ENCODE data around the gene PKN3. TPM values are rescaled to one million over a fixed set of nuclear protein-coding genes. Genes with fewer than 3 reads are reported as not detected.
"Not testable (repeated sequence)": the region's sequence is repeated elsewhere in the genome, so short reads cannot be mapped to it uniquely, and the experiment has no call there.

Gene PKN3
- total RNA-seq, 1 donor from 2014 or later = 3.1 TPM

- peak overlapping the region; percentile 98 for H3K9ac ChIP-seq (ENCODE audit: low read length)
- Mint-ChIP-seq H3K36me3 (ENCODE audit: low read depth, unreplicated experiment) (peaks cover 2% of the 10 kb centered on the region), H3K9me3 (ENCODE audit: unreplicated experiment) (no peaks in the 10 kb centered on the region), H3K4me3 (ENCODE audit: unreplicated experiment) (peak overlapping the region; percentile 85), H3K27me3 (ENCODE audit: low read depth, unreplicated experiment) (no peaks in the 10 kb centered on the region), H3K4me1 (ENCODE audit: low read depth, unreplicated experiment) (no peaks in the 10 kb centered on the region), H3K27ac (ENCODE audit: unreplicated experiment) (peak overlapping the region; percentile 100)
- H3K36me3 ChIP-seq (ENCODE audit: insufficient read depth, low read length) = no peaks in the 10 kb centered on the region
- DNase-seq (ENCODE audit: low read depth) = no peak
- peak overlapping the region; percentile 100 for H2AFZ ChIP-seq (ENCODE audit: low read depth, low read length)
- no peak overlapping the region for H3K4me3 ChIP-seq (ENCODE audit: insufficient read depth, low read depth, low read length)
- H3K79me2 ChIP-seq (ENCODE audit: insufficient read depth, low read length) = peaks cover 6% of the 10 kb centered on the region
- H3K9me3 ChIP-seq (ENCODE audit: insufficient read depth, low read depth, low read length) = no peaks in the 10 kb centered on the region
- H3K27me3 ChIP-seq (ENCODE audit: insufficient read depth, low read length) = no peaks in the 10 kb centered on the region
- TF ChIP-seq EZH2 (IDR thresholded peaks at IDR 0.05; ENCODE audit: insufficient read depth, low read length) = no peak
- TF ChIP-seq CTCF (IDR thresholded peaks at IDR 0.05; ENCODE audit: insufficient read depth, low read depth, low read length) = no peak
- FAIRE-seq = no peak
- peak overlapping the region; percentile 100 for H3K4me2 ChIP-seq (ENCODE audit: low read length)
- no peaks in the 10 kb centered on the region for H4K20me1 ChIP-seq (ENCODE audit: insufficient read depth, low read length)
- no peaks in the 10 kb centered on the region for H3K4me1 ChIP-seq (ENCODE audit: insufficient read depth, low read length)
- H3K27ac ChIP-seq (ENCODE audit: low read depth, low read length) = peak overlapping the region; percentile 100
These were observed 45.0 kb upstream of the PKN3 start for GRCh38 chr9:128657344-128657704.

- Mint-ChIP-seq H3K4me1 (ENCODE audit: low read depth, unreplicated experiment) (no peaks in the 10 kb centered on the region), H3K36me3 (ENCODE audit: low read depth, unreplicated experiment) (peaks cover 2% of the 10 kb centered on the region), H3K4me3 (ENCODE audit: unreplicated experiment) (no peak overlapping the region), H3K27me3 (ENCODE audit: low read depth, unreplicated experiment) (no peaks in the 10 kb centered on the region), H3K9me3 (ENCODE audit: unreplicated experiment) (no peaks in the 10 kb centered on the region), H3K27ac (ENCODE audit: unreplicated experiment) (peak overlapping the region; percentile 100)
- Histone ChIP-seq H3K4me2 (ENCODE audit: low read length) (no peak overlapping the region), H3K9ac (ENCODE audit: low read length) (no peak overlapping the region), H3K27me3 (ENCODE audit: insufficient read depth, low read length) (no peaks in the 10 kb centered on the region), H3K4me1 (ENCODE audit: insufficient read depth, low read length) (no peaks in the 10 kb centered on the region), H3K79me2 (ENCODE audit: insufficient read depth, low read length) (peaks cover 6% of the 10 kb centered on the region), H3K36me3 (ENCODE audit: insufficient read depth, low read length) (no peaks in the 10 kb centered on the region), H4K20me1 (ENCODE audit: insufficient read depth, low read length) (no peaks in the 10 kb centered on the region), H2AFZ (ENCODE audit: low read depth, low read length) (no peak overlapping the region), H3K4me3 (ENCODE audit: insufficient read depth, low read depth, low read length) (no peak overlapping the region), H3K9me3 (ENCODE audit: insufficient read depth, low read depth, low read length) (no peaks in the 10 kb centered on the region), H3K27ac (ENCODE audit: low read depth, low read length) (no peak overlapping the region)
- DNase-seq (ENCODE audit: low read depth) (no peak), FAIRE-seq (no peak)
- TF ChIP-seq EZH2 (IDR thresholded peaks at IDR 0.05; ENCODE audit: insufficient read depth, low read length) (no peak), CTCF (IDR thresholded peaks at IDR 0.05; ENCODE audit: insufficient read depth, low read depth, low read length) (no peak)
These were observed 44.5 kb upstream of the PKN3 start for GRCh38 chr9:128657796-128658195.

- H2AFZ ChIP-seq (ENCODE audit: low read depth, low read length); H3K4me3 ChIP-seq (ENCODE audit: insufficient read depth, low read depth, low read length); H3K27ac Mint-ChIP-seq (ENCODE audit: unreplicated experiment); H3K4me2 ChIP-seq (ENCODE audit: low read length); H3K27me3 Mint-ChIP-seq (ENCODE audit: low read depth, unreplicated experiment); H3K4me1 ChIP-seq (ENCODE audit: insufficient read depth, low read length); H3K36me3 ChIP-seq (ENCODE audit: insufficient read depth, low read length); H3K4me3 Mint-ChIP-seq (ENCODE audit: unreplicated experiment); H3K9me3 ChIP-seq (ENCODE audit: insufficient read depth, low read depth, low read length); H3K9ac ChIP-seq (ENCODE audit: low read length); H3K4me1 Mint-ChIP-seq (ENCODE audit: low read depth, unreplicated experiment); FAIRE-seq; H3K27ac ChIP-seq (ENCODE audit: low read depth, low read length); H3K27me3 ChIP-seq (ENCODE audit: insufficient read depth, low read length); H3K9me3 Mint-ChIP-seq (ENCODE audit: unreplicated experiment); H3K79me2 ChIP-seq (ENCODE audit: insufficient read depth, low read length); H3K36me3 Mint-ChIP-seq (ENCODE audit: low read depth, unreplicated experiment); H4K20me1 ChIP-seq (ENCODE audit: insufficient read depth, low read length): not testable (repeated sequence)
- peak; percentile 11 for DNase-seq (ENCODE audit: low read depth)
These were observed 35.8 kb upstream of the PKN3 start for GRCh38 chr9:128666481-128666941.
